ENCODE data around the gene DTX1.
"Not testable (repeated sequence)": the region's sequence is repeated elsewhere in the genome, so short reads cannot be mapped to it uniquely, and the experiment has no call there.

The DTX1 gene

DNA sequence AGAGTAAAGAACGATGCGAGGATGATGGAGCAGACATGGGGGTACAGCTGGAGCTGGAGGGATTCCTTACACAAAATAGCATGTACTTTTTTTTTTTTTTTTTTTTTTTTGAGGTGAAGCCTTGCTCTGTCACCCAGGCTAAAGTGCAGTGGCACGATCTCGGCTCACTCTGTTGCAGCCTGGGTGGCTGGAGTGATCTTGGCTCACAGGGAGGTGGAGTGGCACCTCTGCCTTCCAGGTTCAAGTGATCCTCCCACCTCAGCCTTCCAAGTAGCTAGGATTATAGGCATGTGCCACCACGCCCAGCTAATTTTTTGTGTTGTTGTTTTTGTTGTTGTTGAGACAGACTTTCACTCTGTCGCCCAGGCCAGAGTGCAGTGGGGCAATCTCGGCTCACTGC, 84.2 kb downstream of the DTX1 start:
- Histone ChIP-seq H3K27ac (ENCODE audit: low read depth, low read length) (no peak overlapping the region), H3K9me3 (ENCODE audit: control insufficient read depth, insufficient read depth, low read length) (no peaks in the 10 kb centered on the region), H3K79me2 (ENCODE audit: control insufficient read depth, low read length) (no peaks in the 10 kb centered on the region), H3K36me3 (ENCODE audit: control insufficient read depth, low read length) (no peaks in the 10 kb centered on the region), H3K4me1 (ENCODE audit: control insufficient read depth, low read length) (peaks cover 46% of the 10 kb centered on the region), H4K20me1 (ENCODE audit: control insufficient read depth, insufficient read depth, low read depth, low read length) (no peaks in the 10 kb centered on the region), H3F3A (ENCODE audit: control insufficient read depth, insufficient read depth) (peaks cover 13% of the 10 kb centered on the region), H3K9me2 (replicated peaks; ENCODE audit: control insufficient read depth, low read length) (no peaks in the 10 kb centered on the region), H3K4me2 (ENCODE audit: low read length) (peak overlapping the region; percentile 23; the same call in 1 of the 2 replicates), H3K4me3 (ENCODE audit: low read length) (no peak overlapping the region), H3K27me3 (ENCODE audit: control insufficient read depth, low read length) (no peaks in the 10 kb centered on the region)
- no peak for TF ChIP-seq EZH2phosphoT487 (IDR thresholded peaks at IDR 0.05; ENCODE audit: borderline replicate concordance, low read length)
- TF ChIP-seq, protein P1, sequence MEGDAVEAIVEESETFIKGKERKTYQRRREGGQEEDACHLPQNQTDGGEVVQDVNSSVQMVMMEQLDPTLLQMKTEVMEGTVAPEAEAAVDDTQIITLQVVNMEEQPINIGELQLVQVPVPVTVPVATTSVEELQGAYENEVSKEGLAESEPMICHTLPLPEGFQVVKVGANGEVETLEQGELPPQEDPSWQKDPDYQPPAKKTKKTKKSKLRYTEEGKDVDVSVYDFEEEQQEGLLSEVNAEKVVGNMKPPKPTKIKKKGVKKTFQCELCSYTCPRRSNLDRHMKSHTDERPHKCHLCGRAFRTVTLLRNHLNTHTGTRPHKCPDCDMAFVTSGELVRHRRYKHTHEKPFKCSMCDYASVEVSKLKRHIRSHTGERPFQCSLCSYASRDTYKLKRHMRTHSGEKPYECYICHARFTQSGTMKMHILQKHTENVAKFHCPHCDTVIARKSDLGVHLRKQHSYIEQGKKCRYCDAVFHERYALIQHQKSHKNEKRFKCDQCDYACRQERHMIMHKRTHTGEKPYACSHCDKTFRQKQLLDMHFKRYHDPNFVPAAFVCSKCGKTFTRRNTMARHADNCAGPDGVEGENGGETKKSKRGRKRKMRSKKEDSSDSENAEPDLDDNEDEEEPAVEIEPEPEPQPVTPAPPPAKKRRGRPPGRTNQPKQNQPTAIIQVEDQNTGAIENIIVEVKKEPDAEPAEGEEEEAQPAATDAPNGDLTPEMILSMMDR (IDR thresholded peaks at IDR 0.05; ENCODE audit: low read depth, low read length, poor library complexity, severe bottlenecking): no peak

- Histone ChIP-seq H3K4me2 (ENCODE audit: low read length) (peak overlapping the region; percentile 57), H3K27ac (ENCODE audit: low read depth, low read length) (peak overlapping the region; percentile 51), H3K4me1 (ENCODE audit: control insufficient read depth, low read length) (peaks cover 38% of the 10 kb centered on the region), H3F3A (ENCODE audit: control insufficient read depth, insufficient read depth) (peaks cover 11% of the 10 kb centered on the region)
- not testable (repeated sequence) for H3K79me2 ChIP-seq (ENCODE audit: control insufficient read depth, low read length); H3K4me3 ChIP-seq (ENCODE audit: low read length); H3K36me3 ChIP-seq (ENCODE audit: control insufficient read depth, low read length); H4K20me1 ChIP-seq (ENCODE audit: control insufficient read depth, insufficient read depth, low read depth, low read length); H3K9me3 ChIP-seq (ENCODE audit: control insufficient read depth, insufficient read depth, low read length); H3K9me2 ChIP-seq (replicated peaks; ENCODE audit: control insufficient read depth, low read length); H3K27me3 ChIP-seq (ENCODE audit: control insufficient read depth, low read length)
Observed at GRCh38 chr12:113141716-113142115, 85.2 kb downstream of the DTX1 start.

DNA sequence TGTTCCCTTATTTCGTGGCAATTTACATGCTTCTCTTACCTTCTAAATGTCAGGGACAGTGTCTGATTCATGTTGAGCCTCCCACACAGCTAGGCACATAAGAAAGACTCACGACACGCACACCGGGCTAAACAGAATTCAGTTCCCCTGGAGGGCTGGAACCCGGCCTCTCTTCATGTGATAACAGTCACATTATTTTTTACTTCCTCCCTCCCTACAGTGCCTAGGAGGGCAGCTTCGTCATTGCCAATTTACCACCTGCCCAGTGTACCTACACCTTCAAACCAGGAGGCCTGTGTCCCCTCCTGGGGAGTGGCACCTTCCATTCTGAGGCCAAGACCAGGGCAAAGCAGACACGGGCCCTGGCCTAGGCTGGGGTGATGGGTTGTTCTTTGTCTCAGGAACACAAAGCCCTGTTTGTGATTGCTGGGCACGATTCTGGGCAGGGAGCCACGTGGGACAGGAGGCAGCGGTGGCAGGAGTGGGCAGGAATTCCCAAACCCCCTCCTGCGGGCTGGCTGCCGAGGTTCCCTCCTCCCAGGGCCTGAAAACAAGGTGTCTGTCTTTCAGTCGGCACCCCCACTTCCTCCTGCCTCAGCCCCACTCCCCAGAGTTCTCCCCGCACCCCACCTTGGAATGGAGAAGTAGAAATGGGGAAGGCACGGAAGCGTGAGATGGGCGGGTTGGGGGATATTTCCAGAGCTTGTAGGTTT, 85.8 kb downstream of the DTX1 start:
- peak overlapping the region; percentile 51 for H3K27ac ChIP-seq (ENCODE audit: low read depth, low read length)

DNA sequence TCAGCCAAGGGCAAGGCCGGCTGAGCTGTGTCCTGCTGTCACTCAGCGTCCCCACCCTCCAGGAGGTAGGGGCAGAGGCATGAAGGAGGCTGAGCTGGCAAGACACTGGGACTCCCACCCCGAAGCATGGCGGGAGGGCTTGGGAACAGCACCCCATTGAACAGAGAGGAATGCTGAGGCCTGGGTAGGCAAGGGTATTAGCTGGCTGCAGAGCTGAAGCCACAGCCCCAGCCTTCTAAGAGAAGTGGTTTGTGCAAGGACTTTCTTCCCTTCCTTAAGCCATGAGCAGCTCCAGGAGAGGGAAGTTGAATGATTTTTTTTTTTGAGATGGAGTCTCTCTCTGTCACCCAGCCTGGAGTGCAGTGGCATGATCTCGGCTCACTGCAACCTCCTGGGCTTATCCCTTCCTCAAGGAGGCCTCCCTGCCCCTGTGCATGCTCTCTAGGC, 86.4 kb downstream of the DTX1 start:
- Histone ChIP-seq H3K9me3 (ENCODE audit: control insufficient read depth, insufficient read depth, low read length) (no peaks in the 10 kb centered on the region), H3K27me3 (ENCODE audit: control insufficient read depth, low read length) (no peaks in the 10 kb centered on the region), H3K27ac (ENCODE audit: low read depth, low read length) (0 out of 2 replicates have a peak overlapping the region, but pooled peaks have one; percentile 51), H3K79me2 (ENCODE audit: control insufficient read depth, low read length) (no peaks in the 10 kb centered on the region), H3K4me3 (ENCODE audit: low read length) (no peak overlapping the region; the same call in 1 of the 2 replicates), H3K4me2 (ENCODE audit: low read length) (peak overlapping the region; percentile 57), H3K36me3 (ENCODE audit: control insufficient read depth, low read length) (no peaks in the 10 kb centered on the region), H3K9me2 (replicated peaks; ENCODE audit: control insufficient read depth, low read length) (no peaks in the 10 kb centered on the region), H3F3A (ENCODE audit: control insufficient read depth, insufficient read depth) (peaks cover 10% of the 10 kb centered on the region), H4K20me1 (ENCODE audit: control insufficient read depth, insufficient read depth, low read depth, low read length) (no peaks in the 10 kb centered on the region), H3K4me1 (ENCODE audit: control insufficient read depth, low read length) (peaks cover 33% of the 10 kb centered on the region)
- no peak for TF ChIP-seq EZH2phosphoT487 (IDR thresholded peaks at IDR 0.05; ENCODE audit: borderline replicate concordance, low read length)
- TF ChIP-seq, protein P1 (IDR thresholded peaks at IDR 0.05; ENCODE audit: low read depth, low read length, poor library complexity, severe bottlenecking): no peak

More for the DNA sequence above, 85.8 kb downstream of the DTX1 start:
- H3K4me1 ChIP-seq (ENCODE audit: control insufficient read depth, low read length): peaks cover 35% of the 10 kb centered on the region
- peaks cover 10% of the 10 kb centered on the region for H3F3A ChIP-seq (ENCODE audit: control insufficient read depth, insufficient read depth)
- no peaks in the 10 kb centered on the region for H3K79me2 ChIP-seq (ENCODE audit: control insufficient read depth, low read length)
- no peaks in the 10 kb centered on the region for H4K20me1 ChIP-seq (ENCODE audit: control insufficient read depth, insufficient read depth, low read depth, low read length)
- peak overlapping the region; percentile 30 for H3K4me3 ChIP-seq (ENCODE audit: low read length)
- no peaks in the 10 kb centered on the region for H3K27me3 ChIP-seq (ENCODE audit: control insufficient read depth, low read length)
- H3K9me3 ChIP-seq (ENCODE audit: control insufficient read depth, insufficient read depth, low read length): no peaks in the 10 kb centered on the region
- no peak for TF ChIP-seq EZH2phosphoT487 (IDR thresholded peaks at IDR 0.05; ENCODE audit: borderline replicate concordance, low read length)
- TF ChIP-seq, protein P1 (IDR thresholded peaks at IDR 0.05; ENCODE audit: low read depth, low read length, poor library complexity, severe bottlenecking): no peak
- no peaks in the 10 kb centered on the region for H3K9me2 ChIP-seq (replicated peaks; ENCODE audit: control insufficient read depth, low read length)
- H3K36me3 ChIP-seq (ENCODE audit: control insufficient read depth, low read length): no peaks in the 10 kb centered on the region
- peak overlapping the region; percentile 57 for H3K4me2 ChIP-seq (ENCODE audit: low read length)
